HG02840 (cell line): Measurements from ENCODE around the gene SNX27.
"Not testable (repeated sequence)": the region's sequence is repeated elsewhere in the genome, so short reads cannot be mapped to it uniquely, and the experiment has no call there.

Experiments
- ATAC-seq: cut with Tn5 transposase; IDR thresholded peaks from one replicate; pipeline ENCODE4 v1.9.1; 2021; ENCODE audit warnings: mild to moderate bottlenecking, moderate library complexity, moderate number of reproducible peaks; ENCODE audit not compliant: unreplicated experiment, low FRiP score

Gene SNX27

DNA sequence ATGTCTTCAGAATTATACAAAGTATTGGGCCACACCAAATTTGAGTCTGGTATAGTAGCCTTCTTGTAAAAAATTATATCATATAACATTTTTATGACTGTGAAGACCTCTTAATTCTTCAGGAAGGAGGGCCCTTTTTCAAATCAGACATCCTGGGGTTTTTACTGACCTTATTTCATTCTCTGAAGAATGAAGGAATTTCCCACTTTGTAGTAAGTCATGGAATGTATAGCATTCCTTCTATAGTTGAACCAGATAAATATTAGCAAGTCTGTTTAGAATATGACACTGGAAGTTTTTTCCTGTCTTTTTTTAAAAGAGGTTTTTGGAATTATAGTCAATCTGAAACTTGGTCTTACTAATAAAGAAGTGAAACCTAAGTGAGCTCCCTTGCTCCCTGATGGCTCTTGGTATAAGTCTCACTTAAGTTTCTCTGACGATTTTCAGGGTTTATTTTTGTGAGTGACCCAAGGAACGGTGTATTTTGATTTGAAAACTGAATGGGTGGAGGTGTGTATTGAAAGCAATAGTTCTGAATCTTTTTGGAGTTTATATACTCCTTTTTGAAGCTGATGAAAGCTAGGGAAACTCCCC lies 23.7 kb downstream of the SNX27 start:
- ATAC-seq = no peak

GRCh38 chr1:151638074-151638775 lies 26.4 kb downstream of the SNX27 start:
- no peak for ATAC-seq

DNA sequence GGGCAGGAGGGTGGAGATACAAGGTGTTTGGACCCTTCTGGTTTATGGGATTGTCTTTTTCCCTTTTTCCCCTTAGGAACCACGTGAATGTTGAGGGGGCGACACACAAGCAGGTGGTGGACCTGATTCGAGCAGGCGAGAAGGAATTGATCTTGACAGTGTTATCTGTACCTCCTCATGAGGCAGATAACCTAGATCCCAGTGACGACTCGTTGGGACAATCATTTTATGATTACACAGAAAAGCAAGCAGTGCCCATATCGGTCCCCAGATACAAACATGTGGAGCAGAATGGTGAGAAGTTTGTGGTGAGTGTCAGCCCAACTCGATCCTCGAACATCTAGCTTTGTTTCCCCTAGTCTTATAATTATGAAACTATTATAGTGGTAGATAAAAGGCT lies 27.0 kb downstream of the SNX27 start:
- ATAC-seq = no peak

DNA sequence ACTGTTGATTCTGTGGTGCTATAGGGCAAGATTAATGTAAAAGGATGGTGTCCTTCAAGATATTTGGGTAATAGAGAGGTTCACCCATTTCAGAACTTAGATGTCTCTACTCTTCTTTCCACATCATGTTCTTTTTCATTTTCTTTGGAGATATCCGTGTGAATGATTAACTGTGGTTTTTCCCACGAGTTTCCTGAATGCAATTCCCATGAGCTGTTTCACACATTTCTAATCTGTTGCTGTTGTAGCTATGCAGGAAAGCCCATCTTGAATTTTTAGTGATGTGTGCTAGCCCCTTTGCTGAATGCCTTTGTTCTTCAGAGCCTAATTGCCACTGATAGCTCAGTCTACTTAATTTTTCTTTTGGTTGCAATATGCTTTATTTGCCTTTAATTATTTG lies 27.6 kb downstream of the SNX27 start:
- no peak for ATAC-seq

GRCh38 chr1:151641229-151641628 lies 29.4 kb downstream of the SNX27 start:
- ATAC-seq = no peak

DNA sequence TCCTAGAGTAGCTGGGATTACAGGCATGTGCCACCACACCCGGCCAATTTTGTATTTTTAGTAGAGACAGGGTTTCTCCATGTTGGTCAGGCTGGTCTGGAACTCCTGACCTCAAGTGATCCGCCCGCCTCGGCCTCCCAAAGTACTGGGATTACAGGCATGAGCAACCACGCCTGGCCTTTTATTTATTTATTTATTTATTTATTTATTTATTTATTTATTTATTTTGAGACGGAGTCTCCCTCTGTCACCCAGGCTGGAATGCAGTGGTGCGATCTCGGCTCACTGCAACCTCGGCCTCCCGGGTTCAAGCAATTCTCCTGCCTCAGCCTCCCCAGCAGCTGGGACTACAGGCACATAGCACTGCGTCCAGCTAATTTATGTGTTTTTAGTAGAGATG lies 31.2 kb downstream of the SNX27 start:
- ATAC-seq = not testable (repeated sequence)

DNA sequence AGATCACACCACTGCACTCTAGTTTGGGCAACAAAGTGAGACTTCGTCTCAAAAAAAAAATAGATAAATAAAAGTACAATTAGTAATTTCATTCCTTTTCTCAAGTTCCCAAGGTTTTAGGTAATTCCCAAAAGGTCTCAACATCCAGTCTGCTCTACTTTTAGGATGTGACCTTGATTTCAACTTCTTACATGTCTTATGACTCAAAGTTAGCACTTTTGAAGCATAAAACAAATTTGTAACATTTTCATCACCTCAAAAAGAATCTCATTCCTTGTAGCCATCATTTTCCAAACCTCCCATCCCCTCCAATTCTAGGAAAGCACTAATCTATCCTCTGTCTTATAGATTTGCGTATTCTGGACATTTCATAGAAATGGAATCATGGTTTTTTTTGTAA lies 32.2 kb downstream of the SNX27 start:
- ATAC-seq = no peak

- ATAC-seq = no peak
These were observed 41.5 kb downstream of the SNX27 start for GRCh38 chr1:151653397-151653796.

DNA sequence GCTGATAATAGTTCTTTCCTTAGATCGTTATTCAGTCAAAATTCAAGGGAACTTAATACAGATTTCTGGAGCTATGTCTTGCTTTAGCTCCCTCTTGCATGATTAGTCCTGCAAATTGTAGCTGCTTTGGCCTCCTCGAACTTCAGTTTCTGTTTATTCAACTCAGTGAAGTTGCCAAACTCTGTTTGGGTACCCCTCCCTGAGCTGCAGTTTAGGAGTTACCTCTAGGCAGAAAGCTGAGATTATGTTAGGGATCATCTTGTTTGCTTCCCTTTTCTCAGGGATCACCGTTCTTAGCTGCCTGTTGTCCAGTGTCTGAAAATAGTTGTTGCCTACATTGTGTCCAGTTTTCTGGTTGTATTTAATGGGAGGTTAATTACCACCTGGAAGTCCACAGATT lies 43.5 kb downstream of the SNX27 start:
- no peak for ATAC-seq

DNA sequence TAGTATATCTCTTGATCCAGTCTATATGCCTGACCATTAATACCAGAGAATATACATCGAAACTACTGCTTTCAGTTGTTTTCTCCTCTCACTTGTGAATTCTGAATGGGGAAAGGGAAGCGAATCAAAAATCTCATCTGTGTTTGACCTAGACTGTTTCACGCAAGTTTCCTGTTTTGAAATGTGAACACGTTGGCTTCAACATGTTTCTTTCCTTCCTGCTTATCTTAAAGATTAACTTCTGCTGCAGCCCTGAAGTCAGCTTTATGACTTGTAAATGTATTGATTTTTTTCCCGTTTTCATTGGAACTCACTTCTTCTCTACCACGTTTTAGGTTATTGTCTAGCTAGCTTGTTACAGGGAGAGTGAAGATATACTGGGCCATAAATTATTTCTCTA lies 49.9 kb downstream of the SNX27 start:
- ATAC-seq = no peak

DNA sequence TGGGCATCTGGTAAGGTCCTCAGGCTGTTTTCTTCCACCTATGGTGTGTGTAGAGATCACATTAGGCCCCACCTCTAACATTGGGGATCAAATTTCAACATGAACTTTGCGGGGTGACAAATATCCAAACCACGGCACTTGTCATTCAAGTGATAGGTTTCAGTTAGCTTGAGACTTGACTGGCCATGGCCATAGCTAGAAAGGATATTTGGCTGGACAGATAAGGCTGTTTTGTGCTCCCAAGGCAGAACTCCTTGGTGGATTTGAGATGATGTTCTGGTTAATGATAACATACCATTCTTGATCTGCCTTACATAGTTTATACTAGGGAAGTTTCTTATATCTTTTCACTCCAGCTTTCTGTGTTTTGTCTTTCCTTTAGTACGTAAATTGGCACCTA lies 56.2 kb downstream of the SNX27 start:
- no peak for ATAC-seq

- not testable (repeated sequence) for ATAC-seq
These were observed 58.3 kb downstream of the SNX27 start for GRCh38 chr1:151670036-151670675.

GRCh38 chr1:151673407-151673806 lies 61.6 kb downstream of the SNX27 start:
- no peak for ATAC-seq

DNA sequence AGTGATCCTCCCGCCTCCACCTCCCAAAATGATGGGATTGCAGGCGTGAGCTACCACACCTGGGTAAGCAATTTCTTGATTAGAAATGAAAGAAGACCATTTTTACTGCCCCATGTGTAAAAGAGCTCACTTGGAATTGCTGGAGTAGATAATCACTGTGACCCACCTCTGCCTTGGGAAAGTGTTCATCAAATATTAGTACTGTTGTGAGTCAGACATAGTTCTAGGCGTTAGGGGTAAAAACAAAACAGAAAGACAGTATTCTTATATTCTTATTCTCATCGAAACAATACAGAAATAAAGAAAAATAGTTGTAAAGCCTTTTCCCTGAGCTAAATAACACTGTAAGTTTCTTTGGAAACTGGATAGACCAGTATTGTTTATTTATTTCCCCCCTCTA lies 68.5 kb downstream of the SNX27 start:
- ATAC-seq = no peak

- no peak for ATAC-seq
These were observed 69.0 kb downstream of the SNX27 start for GRCh38 chr1:151680826-151681225.

GRCh38 chr1:151681923-151682322 lies 70.1 kb downstream of the SNX27 start:
- ATAC-seq = no peak

DNA sequence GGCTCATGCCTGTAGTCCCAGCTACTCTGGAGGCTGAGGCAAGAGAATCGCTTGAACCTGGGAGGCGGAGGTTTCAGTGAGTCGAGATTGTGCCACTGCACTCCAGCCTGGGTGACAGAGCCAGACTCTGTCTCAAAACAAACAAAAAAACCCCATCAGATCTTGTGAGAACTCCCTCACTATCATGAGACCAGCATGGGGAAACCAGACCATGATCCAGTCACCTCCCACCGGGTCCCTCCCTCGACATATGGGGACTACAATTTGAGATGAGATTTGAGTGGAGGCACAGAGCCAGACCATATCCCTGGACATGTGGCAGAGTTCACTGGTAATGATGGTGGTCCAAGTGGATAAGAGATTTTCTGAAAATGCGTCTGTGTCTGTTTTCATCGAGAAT lies 71.1 kb downstream of the SNX27 start:
- ATAC-seq = not testable (repeated sequence)

DNA sequence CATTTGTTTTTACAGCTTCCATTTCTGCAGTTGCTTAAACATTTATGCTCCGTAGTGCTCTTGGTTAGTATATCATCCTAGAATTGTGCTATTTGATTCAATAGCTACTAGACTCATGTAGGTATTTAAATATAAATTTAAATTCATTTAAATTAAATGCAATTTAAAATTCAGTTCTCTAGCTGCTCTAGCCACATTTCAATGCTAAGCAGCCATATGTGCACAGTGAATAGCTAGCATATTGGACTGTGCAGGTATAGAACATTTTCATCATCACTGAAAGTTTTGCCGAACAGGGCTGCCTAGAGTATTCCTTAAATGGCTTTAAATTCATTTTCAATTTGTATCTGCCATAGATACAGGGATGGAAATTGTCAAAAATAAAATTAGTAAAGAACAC lies 72.3 kb downstream of the SNX27 start:
- no peak for ATAC-seq

- ATAC-seq = no peak
These were observed 74.7 kb downstream of the SNX27 start for GRCh38 chr1:151686561-151686960.

DNA sequence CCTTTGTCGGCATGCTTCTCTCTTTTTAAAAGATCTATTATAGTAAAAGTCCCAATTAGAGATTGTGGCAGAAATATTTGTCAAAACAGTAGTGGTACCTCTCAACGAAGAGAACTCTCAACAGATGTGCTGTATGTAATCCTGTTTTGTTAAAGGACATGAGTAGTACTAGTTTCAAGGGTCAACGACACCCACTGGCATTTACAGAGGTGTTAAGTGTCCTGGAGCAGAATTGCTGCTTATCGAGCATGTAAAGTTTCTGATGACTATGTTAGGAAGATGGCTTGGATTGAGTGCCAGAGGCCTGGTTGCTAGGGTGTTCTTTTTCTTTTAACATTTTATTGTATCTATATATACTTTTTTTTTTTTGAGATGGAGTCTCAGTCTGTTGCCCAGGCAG lies 77.6 kb downstream of the SNX27 start:
- ATAC-seq = no peak

DNA sequence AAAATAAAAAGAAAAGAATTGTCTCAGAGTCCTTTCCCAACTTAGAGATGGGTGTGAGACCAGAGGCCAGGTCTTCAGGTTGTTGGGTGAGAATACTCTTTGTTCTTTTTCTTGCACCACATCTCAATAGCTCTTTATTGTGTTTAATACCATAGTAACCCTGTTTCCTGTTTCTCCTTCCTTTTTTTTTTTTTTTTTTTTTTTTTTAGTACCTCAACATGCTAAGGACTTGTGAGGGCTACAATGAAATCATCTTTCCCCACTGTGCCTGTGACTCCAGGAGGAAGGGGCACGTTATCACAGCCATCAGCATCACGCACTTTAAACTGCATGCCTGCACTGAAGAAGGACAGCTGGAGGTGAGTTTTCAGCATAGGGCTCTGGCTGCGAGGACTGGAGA lies 80.4 kb downstream of the SNX27 start:
- no peak for ATAC-seq

DNA sequence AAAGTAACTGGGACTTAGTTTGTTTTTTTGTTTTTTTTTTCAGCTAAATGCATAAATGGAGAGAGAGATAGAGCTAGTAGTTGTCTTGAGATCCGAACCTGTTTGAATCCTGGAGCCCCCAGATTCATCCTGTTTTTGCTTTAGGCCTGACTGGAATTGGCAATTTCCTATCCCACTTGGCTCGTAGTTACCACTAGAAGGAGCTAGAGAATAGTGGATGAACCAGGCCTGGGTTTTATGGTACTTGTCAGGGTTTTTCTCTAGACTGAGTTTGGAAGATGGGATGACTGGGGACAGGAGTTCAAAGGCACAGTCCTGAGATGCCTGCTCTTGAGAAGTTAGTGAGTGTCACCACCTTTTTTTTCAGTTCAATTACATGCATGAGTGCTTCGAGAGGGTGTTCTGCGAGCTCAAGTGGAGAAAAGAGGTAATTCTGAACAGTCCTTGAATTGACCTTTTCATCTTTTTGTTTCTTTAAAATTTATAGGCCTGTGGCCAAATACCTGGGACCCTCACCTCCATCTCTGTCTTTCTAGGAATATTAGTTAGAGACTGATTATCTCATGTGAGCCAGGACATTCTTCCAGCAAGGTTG lies 81.3 kb downstream of the SNX27 start:
- ATAC-seq = no peak
